H1 (cell line): Measurements from ENCODE around the gene GALK1. TPM values are rescaled to one million over a fixed set of nuclear protein-coding genes. Genes with fewer than 3 reads are reported as not detected.

Source experiments
- BACH1 ChIP-seq: IDR thresholded peaks from 2 replicates; pipeline ENCODE4 v1.6.1; 2012; ENCODE audit warnings: low read length, improper control_type of control experiment
- BCL11A ChIP-seq, 2 experiments: IDR thresholded peaks; one replicate each; pipeline ENCODE4 v1.6.1; 2011; ENCODE audit warnings: low read depth in 2 of 2, low read length in 2 of 2, mild to moderate bottlenecking in 2 of 2
- CHD2 ChIP-seq: IDR thresholded peaks from 2 replicates; pipeline ENCODE4 v1.6.1; 2012; ENCODE audit warnings: low read length, improper control_type of control experiment
- CTBP2 ChIP-seq: IDR thresholded peaks from 2 replicates; pipeline ENCODE4 v1.7.0; 2011; ENCODE audit warnings: borderline replicate concordance, mild to moderate bottlenecking, moderate library complexity, mixed read lengths, low read length; ENCODE audit not compliant: insufficient read depth, insufficient read length
- EGR1 ChIP-seq: IDR thresholded peaks from 2 replicates; pipeline ENCODE4 v1.6.1; 2011; ENCODE audit warnings: low read depth, low read length, borderline replicate concordance
- HDAC2 ChIP-seq, 2 experiments: fragments of 300-600 bp in 1 of 2; sonication (generic) in 1 of 2; IDR thresholded peaks; 2 replicates each; pipeline ENCODE4 v1.6.1; 2011 to 2012; ENCODE audit warnings: low read depth in 2 of 2, low read length in 2 of 2, mild to moderate bottlenecking in 2 of 2, moderate library complexity in 2 of 2, borderline replicate concordance in 1 of 2, inconsistent platforms in 1 of 2
- KDM4A ChIP-seq: IDR thresholded peaks from one replicate; pipeline ENCODE4 v1.7.1; 2012; ENCODE audit warnings: low read depth, mild to moderate bottlenecking, moderate library complexity, low read length, inconsistent platforms; ENCODE audit not compliant: severe bottlenecking
- PHF8 ChIP-seq: fragments of 200-600 bp; sonication (generic); conservative IDR thresholded peaks from 2 replicates; pipeline ENCODE4 v1.7.1; 2012; ENCODE audit warnings: low read depth, mild to moderate bottlenecking, inconsistent platforms, low read length, moderate library complexity
- POLR2AphosphoS5 ChIP-seq: IDR thresholded peaks from 2 replicates; pipeline ENCODE4 v1.6.1; 2011; ENCODE audit warnings: low read depth, low read length
- RFX5 ChIP-seq: IDR thresholded peaks from 2 replicates; pipeline ENCODE4 v1.6.1; 2011; ENCODE audit warnings: low read depth, low read length, improper control_type of control experiment, borderline replicate concordance
- RNF2 ChIP-seq: fragments of 200-900, 300-1000 bp; sonication (generic); IDR thresholded peaks from 2 replicates; pipeline ENCODE4 v1.7.1; 2016; ENCODE audit warnings: borderline replicate concordance, low read depth, mild to moderate bottlenecking, antibody characterized with exemption, low read length; ENCODE audit not compliant: poor library complexity, severe bottlenecking; ENCODE audit errors: missing control alignments
- RXRA ChIP-seq: IDR thresholded peaks from 2 replicates; pipeline ENCODE4 v1.6.1; 2011; ENCODE audit warnings: low read depth, mild to moderate bottlenecking, low read length, moderate library complexity; ENCODE audit not compliant: insufficient read depth
- SAP30 ChIP-seq: fragments of 300-600 bp; sonication (generic); IDR thresholded peaks from 2 replicates; pipeline ENCODE4 v1.7.1; 2012; ENCODE audit warnings: low read length, moderate library complexity, mild to moderate bottlenecking, inconsistent platforms; ENCODE audit not compliant: insufficient read depth, insufficient replicate concordance
- SIN3A ChIP-seq, 2 experiments: IDR thresholded peaks in 1 of 2; conservative IDR thresholded peaks in 1 of 2; 2 replicates each; pipeline ENCODE4 v1.6.1; 2011 to 2012; ENCODE audit warnings: low read length in 2 of 2, improper control_type of control experiment in 1 of 2, low read depth in 1 of 2, mild to moderate bottlenecking in 1 of 2
- SIRT6 ChIP-seq: IDR thresholded peaks from one replicate; pipeline ENCODE4 v1.7.1; 2012; ENCODE audit warnings: low read length, inconsistent platforms
- SUZ12 ChIP-seq: fragments of 200-600 bp; sonication (generic); IDR thresholded peaks from 2 replicates; pipeline ENCODE4 v1.6.1; 2012; ENCODE audit warnings: mild to moderate bottlenecking, inconsistent platforms, low read length, moderate library complexity, mixed read lengths
- TAF7 ChIP-seq: optimal IDR thresholded peaks from 2 replicates; pipeline ENCODE3; 2011; ENCODE audit warnings: low read depth, mild to moderate bottlenecking, inconsistent platforms, low read length, moderate library complexity, borderline replicate concordance
- YY1 ChIP-seq: IDR thresholded peaks from 2 replicates; pipeline ENCODE4 v1.6.1; 2011; ENCODE audit warnings: low read depth, mild to moderate bottlenecking, low read length
- polyA plus RNA-seq, 7 experiments: library from polyadenylated mRNA; depleted of rRNA in 3 of 7; stranded (reverse) in 5 of 7; unstranded in 2 of 7; fragments of >200 nt in 5 of 7; fragments of 200-250 nt in 2 of 7; gene quantifications; 1 replicate in 5 of 7; 2 replicates in 1 of 7; 4 replicates in 1 of 7; pipeline versions ENCODE4 v1.2.1 to v1.2.3, GENCODE V29; 2011 to 2013; ENCODE audit warnings: missing spikeins in 2 of 7, mixed read lengths in 2 of 7
- total RNA-seq: library from RNA; stranded (reverse); fragmentation: NEBNext Ultra II Directional; extraction: Animal tissue kit (Norgen Biotek cat#: 25700); gene quantifications from 2 replicates; pipeline ENCODE4 v1.2.1, GENCODE V29; 2021
- TF ChIP-seq, protein P1 (sequence below): IDR thresholded peaks from 2 replicates; pipeline ENCODE4 v1.6.1; 2012; ENCODE audit warnings: inconsistent platforms
- TF ChIP-seq, protein P2 (sequence below): IDR thresholded peaks from 2 replicates; pipeline ENCODE4 v1.6.1; 2011; ENCODE audit warnings: low read length, improper control_type of control experiment
- TF ChIP-seq, protein P3 (sequence below): IDR thresholded peaks from 2 replicates; pipeline ENCODE4 v1.6.1; 2012; ENCODE audit warnings: inconsistent platforms

The GALK1 gene
- total and polyA plus RNA-seq, 2 of the 8 experiments (the other 6 are each of a cell fraction or from before 2014, with no cell fraction given) = 34.1 to 47.9 TPM

DNA sequence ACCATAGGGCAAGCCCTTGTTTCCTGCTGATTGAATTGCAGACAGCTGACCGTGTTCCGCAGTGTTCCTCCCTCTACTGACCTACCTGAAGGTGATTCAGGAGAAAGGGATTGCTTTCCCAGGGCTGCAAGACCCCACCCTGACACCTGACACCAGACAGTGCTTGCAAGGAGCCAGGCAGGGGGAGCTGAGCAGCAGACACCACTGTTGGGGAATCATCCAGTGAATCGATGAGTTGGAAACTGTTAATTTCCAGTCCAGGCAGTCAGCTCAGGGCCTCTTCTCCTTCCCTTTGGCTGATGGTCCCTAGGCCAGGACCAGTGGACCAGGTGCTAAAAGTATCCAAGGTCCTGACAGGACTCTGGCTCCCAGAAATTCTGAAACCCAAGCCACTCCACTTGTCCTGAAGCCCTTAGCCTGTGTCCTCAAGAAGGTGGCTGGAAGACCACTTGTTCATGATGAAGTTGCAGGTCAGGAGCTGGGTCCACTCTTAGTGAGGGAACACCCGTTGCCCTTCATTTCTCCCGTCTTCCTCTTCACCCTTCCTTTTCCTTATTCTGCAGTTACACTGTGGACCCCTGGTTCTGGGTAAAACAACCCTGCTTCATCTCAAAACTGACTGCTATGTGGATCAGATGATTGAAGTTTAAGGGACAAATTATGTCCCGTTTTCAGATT is 10.1 kb upstream of the GALK1 start (continued):
- TF ChIP-seq RNF2 (no peak), POLR2AphosphoS5 (peak; percentile 90), SAP30 (no peak), CTBP2 (no peak), PHF8 (no peak), SUZ12 (no peak), RXRA (no peak), RFX5 (no peak), TAF7 (no peak), BACH1 (no peak), SIRT6 (peak; percentile 81), BCL11A (IDR thresholded peaks at IDR 0.05; ENCODE audit: low read depth in 2 of 2, low read length in 2 of 2) (no peak), SIN3A (conservative IDR thresholded peaks at IDR 0.05 in 1 of 2, IDR thresholded peaks at IDR 0.05 in 1 of 2; ENCODE audit: low read depth in 1 of 2, low read length in 2 of 2) (0 out of 4 replicates have a peak, but pooled peaks of 1 of the 2 experiments have one; percentile 29), CHD2 (peak; percentile 41; the same call in 1 of the 2 replicates), KDM4A (no peak), EGR1 (no peak), YY1 (no peak), HDAC2 (IDR thresholded peaks at IDR 0.05; ENCODE audit: borderline replicate concordance in 1 of 2, low read depth in 2 of 2, low read length in 2 of 2) (no peak)
- TF ChIP-seq, protein P1, sequence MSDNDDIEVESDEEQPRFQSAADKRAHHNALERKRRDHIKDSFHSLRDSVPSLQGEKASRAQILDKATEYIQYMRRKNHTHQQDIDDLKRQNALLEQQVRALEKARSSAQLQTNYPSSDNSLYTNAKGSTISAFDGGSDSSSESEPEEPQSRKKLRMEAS = no peak
- TF ChIP-seq, protein P2, sequence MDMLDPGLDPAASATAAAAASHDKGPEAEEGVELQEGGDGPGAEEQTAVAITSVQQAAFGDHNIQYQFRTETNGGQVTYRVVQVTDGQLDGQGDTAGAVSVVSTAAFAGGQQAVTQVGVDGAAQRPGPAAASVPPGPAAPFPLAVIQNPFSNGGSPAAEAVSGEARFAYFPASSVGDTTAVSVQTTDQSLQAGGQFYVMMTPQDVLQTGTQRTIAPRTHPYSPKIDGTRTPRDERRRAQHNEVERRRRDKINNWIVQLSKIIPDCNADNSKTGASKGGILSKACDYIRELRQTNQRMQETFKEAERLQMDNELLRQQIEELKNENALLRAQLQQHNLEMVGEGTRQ = 0 out of 2 replicates have a peak, but pooled peaks have one; percentile 10
- TF ChIP-seq, protein P3, sequence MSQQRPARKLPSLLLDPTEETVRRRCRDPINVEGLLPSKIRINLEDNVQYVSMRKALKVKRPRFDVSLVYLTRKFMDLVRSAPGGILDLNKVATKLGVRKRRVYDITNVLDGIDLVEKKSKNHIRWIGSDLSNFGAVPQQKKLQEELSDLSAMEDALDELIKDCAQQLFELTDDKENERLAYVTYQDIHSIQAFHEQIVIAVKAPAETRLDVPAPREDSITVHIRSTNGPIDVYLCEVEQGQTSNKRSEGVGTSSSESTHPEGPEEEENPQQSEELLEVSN = no peak
